GM19023 (cell line): ENCODE data around the gene CALN1.

ENCODE experiments used
- ATAC-seq: cut with Tn5 transposase; IDR thresholded peaks from one replicate; pipeline ENCODE4 v1.9.1; 2021; ENCODE audit warnings: mild to moderate bottlenecking, moderate library complexity; ENCODE audit not compliant: unreplicated experiment

CALN1 gene

DNA sequence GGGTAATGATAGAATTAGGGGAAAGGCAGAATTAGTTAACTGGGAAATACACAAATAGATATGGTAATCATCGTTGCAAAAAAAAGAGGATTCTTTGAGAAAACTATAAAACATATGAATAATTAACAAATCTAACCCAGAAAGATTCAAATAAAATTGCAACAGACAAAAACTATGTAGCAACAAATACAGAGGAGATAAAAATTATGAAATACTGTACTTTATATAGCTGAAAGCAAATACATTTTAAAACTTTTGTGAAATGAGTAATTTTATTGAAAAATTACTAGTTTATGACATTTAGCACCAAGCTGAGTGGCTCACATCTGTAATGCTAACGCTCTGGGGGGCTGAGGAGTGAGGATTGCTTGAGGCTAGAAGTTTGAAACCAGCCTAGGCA, 356.7 kb downstream of the CALN1 start:
- ATAC-seq = no peak

GRCh38 chr7:72053292-72053691, 358.8 kb downstream of the CALN1 start:
- ATAC-seq = no peak

DNA sequence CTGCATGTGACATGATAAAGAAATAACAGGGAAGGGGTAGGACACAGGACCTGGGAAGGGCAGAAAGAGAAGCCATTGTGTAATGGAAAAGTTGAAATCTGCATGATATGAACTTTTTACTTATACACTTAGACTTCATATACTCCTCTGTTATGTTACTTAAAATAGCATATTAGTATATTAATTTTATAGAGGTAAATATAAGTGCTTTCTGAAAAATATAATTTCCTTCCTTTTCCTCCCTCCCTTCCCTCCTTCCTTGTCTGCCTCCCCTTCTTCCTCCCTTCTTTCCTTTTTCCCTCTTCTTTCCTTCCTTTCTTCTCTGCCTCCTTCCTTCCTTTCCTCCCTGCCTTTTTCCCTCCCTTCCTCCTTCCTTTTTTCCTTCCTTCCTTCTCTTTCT, 363.7 kb downstream of the CALN1 start:
- ATAC-seq = no peak

DNA sequence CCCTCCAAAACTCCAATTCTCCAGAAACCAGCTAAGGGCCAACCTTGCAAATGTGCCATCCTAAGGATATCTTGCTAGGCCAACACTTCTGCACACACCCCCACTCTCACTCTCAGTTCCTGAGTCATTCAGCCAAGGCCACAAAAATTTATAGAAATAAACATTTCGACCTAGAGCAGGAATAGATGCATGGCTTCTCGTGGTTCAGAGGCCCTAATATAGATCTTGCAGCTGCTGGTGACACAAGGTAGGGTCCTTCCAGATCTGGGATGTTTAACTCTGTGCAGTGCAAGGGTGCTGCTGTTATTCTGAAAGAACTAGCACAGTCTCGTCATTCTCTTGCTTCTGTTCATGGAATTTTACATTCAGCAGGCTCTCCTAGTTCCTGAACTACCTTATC, 369.3 kb downstream of the CALN1 start:
- ATAC-seq = no peak

GRCh38 chr7:72040641-72041040, 371.5 kb downstream of the CALN1 start:
- no peak for ATAC-seq

- no peak for ATAC-seq
Observed at GRCh38 chr7:72039460-72039859, 372.7 kb downstream of the CALN1 start.

DNA sequence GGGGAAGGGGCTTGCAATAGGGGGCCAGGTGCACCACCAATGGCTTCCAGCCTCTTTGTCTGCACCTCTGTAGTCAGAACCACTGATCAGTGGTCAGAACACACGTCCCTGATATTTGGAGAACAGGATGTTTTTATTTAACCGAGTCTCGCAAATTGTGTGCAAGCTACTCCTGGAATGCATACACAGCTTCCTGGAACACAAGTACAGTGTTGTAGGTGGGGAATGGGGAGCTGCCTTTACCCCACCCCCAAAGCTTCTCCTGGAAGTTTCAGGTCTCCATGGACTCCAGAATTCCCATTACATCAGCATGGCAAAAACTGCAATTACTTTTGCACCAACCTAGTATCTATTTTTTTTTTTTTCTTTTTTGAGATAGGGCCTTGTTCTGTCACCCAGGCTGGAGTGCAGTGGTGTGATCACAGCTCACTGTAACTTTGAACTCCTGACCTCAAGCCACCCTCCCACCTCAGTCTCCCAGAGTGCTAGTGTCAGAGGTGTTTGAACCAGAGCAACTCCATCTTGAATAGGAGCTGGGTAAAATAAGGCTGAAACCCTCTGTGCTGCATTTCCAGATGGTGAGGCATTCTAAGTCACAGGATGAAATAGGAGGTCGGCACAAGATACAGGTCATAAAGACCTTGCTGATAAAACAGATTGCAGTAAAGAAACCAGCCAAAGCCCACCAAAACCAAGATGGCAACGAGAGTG, 374.0 kb downstream of the CALN1 start:
- ATAC-seq = no peak

GRCh38 chr7:72037516-72037915, 374.6 kb downstream of the CALN1 start:
- ATAC-seq = no peak

- ATAC-seq = no peak
Observed at GRCh38 chr7:72035266-72035665, 376.9 kb downstream of the CALN1 start.

DNA sequence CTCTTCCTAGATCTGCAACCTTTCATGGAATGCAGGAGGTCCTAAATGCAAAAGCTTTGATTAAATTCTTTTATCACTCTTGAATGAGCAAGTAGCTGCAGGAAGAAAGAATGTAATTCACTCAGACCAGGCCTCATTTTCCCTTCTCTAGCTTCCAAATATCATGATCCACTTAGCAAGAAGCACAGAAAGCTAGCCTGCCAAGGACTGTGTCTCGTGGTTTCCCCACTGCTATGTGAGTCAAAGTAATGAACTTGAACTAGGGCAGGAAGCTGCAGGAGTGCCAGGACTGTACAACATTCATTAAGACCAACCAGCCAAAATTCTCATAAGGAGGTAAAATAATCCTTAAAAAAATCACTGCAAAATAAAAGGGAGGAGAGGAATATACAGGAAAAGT, 379.2 kb downstream of the CALN1 start:
- ATAC-seq = no peak

DNA sequence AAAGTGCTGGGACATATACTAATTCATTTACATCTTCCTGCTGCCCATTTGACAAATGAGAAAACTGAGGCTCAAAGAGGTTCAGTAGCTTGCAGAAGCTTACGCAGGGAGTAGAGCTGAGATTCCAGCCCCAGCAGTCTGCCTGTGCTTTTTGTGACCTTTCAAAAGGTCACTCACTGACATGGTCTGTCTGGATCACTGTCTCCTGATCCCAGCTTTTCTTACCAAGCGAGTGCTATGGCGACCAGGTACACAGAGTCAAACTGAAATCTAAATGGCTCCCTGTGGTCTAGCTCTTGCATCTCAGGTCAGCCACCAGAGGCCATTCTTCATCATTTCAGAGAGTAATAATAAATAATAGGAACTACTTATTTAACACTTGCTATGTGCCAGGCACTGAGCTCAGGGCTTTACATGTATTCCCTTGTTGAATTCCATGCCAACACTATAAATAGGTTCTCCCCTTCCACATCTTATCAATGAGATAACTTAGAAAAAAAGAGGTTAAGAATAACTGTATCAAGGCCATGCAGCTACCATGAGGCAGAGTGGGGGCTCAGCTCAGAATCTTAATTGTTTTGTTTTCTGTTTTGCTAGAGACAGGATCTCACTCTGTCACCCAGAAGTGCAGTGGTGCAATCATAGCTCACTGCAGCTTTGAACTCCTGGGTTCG, 381.0 kb downstream of the CALN1 start:
- ATAC-seq = no peak

- ATAC-seq = no peak
Observed at GRCh38 chr7:72028267-72028666, 383.9 kb downstream of the CALN1 start.

- ATAC-seq = no peak
Observed at GRCh38 chr7:72025381-72025960, 386.7 kb downstream of the CALN1 start.

GRCh38 chr7:72023926-72024325, 388.2 kb downstream of the CALN1 start:
- ATAC-seq = no peak

DNA sequence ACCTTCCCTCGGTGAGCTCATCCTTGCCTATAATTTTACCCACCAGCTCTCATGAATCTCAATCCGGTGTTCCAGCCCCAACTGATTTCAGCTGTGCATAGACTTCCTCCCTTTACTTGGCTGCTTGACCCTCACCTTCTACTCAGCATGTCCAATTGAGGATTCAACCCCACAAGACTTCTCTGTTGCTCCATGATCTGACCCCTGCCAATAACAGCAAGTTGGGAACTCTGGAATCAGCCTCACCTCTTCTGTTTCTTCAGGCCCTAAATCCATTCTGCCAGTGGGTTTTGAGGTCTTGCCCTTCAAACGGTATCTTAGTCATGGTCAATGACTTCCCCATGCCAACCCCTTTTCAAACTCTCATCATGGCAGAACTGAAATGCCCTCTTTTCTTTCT, 390.4 kb downstream of the CALN1 start:
- no peak for ATAC-seq

DNA sequence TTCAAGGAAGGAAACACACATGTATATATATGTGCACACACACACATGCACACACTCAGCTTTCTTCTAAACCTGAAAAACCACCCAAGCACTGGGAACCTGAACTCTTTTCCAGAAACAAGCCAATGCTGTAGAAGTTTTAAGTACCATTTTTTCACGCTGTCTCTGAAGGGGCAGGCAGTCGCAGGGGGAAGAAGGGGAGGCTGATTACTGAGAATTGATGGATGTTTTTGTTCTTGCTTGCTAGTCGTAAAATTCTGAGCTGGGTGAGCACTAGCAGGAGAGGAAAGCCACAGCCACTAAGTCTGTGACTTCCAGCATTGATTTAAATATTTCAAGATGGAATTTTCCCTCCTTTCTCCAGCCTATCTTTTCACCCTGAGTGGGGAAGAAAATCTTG, 391.8 kb downstream of the CALN1 start:
- ATAC-seq = no peak

DNA sequence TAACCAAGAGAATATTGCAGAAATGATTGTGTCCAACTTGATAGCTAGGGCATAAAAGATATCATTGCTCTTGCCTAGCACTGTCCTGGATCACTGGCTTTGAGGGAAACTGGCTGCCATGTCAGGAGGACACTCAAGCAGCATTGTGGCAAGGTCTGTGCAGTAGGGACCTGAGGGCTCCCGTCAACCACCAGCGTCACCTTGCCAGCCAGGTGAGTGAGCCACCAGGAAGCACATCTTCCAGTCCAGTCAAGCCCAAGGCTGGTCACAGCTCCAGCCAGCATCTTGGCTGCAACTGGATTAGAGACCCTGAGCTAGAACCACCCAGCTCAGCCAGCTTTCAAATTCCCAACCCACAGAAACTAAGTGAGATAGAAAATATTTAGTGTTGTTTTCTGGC, 392.7 kb downstream of the CALN1 start:
- no peak for ATAC-seq

- no peak for ATAC-seq
Observed at GRCh38 chr7:72017756-72018155, 394.4 kb downstream of the CALN1 start.

GRCh38 chr7:72016574-72016973, 395.6 kb downstream of the CALN1 start:
- ATAC-seq = no peak

- no peak for ATAC-seq
Observed at GRCh38 chr7:72015136-72015535, 397.0 kb downstream of the CALN1 start.

DNA sequence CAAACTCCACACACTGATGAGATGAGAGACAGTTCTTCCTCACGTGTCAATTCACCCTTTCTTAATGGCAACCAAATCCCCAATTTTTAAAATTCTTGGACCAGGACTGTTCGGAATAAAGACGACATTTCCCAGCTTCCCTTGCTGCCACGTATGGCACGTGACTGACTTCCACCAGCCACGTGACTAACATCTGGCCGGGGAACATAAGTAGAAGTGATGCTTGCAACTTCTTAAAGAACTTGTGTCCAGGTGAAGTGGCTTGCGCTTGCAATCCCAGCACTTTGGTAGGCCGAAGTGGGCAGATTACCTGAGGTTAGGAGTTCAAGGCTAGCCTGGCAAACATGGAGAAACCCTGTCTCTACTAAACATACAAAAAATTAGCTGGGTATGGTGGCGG, 405.1 kb downstream of the CALN1 start:
- no peak for ATAC-seq

DNA sequence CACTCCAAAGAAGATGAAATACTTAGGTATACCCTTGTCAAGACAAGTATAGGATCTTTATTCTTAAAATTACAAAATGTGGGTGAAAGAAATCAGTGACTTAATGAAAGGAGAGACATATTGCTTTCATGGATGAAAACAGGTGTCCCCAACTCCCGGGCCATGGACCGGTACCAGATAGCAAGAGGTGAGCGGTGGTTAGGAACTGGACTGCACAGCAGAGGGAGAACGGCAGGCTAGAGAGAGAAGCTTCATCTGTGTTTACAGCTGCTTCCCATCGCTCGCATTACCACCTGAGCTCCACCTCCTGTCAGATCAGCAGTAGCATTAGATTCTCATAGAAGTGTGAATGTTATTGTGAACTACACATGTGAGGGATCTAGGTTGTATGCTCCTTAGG, 408.9 kb downstream of the CALN1 start:
- no peak for ATAC-seq
